ENCODE results near the gene SGSM1.

SGSM1 gene

DNA sequence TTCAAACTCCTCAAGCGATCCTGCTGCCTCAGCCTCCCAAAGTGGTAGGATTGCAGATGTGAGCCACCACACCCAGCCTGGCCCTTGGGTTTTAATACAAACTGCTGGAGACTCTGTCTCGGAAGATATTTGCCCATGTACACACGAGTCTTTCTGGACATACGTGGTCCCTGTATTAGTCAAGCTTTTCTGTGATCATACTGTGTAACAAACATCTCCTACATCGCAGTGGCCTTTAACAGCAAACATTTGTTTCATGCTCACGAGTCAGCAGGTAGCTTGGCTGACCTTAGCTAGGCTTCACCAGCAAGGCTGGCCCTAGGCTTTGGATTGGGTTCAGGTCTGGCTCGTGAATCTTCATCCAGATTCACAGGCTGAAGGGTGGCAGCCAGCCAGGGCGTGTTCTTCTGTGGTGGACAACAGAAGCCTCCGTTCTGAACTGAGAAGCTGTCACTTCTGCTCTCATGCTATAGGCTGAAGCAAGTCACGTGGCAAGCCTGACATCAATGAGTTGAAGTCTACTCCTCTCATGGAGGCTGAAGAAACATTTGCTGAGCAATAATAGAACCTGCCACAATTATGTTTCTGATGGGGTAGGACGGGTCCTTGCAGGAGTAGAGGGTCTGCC lies 155.3 kb downstream of the SGSM1 start:
- H3K4me3 Mint-ChIP-seq, result no peak overlapping the region
- no peak overlapping the region for H3K27ac Mint-ChIP-seq
- H3K4me1 Mint-ChIP-seq (ENCODE audit: low read depth in 2 of 2), result peaks cover 0 to 1% of the 10 kb centered on the region in 2 donors
- H3K27me3 Mint-ChIP-seq, result peaks cover 0 to under 1% of the 10 kb centered on the region in 2 donors
- H3K9me3 Mint-ChIP-seq, result no peaks in the 10 kb centered on the region
- DNase-seq (no peak), ATAC-seq (replicated peaks) (no peak)
- no peaks in the 10 kb centered on the region for H3K36me3 Mint-ChIP-seq (ENCODE audit: insufficient read depth)

DNA sequence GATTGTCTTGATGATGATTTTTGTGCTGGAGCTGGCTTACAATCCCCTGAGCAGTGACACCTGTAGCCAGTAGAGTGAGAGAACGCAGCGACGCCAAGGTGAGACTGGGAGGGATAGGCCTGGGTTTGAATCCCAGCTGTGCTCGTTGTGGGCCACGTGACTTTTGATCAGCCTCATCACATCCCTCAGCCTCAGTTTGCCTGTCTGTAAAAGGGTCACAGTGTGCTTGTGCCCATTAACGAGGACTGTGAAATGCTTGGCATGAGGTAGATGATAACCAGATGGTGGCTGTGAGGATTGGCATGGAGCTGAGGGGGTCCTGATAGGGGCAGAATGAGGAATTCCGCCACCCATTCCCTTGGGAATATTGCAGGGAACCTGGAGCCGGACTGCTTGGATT lies 156.1 kb downstream of the SGSM1 start:
- no peaks in the 10 kb centered on the region for H3K9me3 Mint-ChIP-seq
- H3K4me1 Mint-ChIP-seq (ENCODE audit: low read depth in 2 of 2), result peaks cover 0 to 1% of the 10 kb centered on the region in 2 donors
- no peak for DNase-seq
- ATAC-seq (replicated peaks), result no peak
- H3K27ac Mint-ChIP-seq, result no peak overlapping the region
- H3K4me3 Mint-ChIP-seq, result no peak overlapping the region
- H3K27me3 Mint-ChIP-seq, result no peaks in the 10 kb centered on the region
- H3K36me3 Mint-ChIP-seq (ENCODE audit: insufficient read depth), result no peaks in the 10 kb centered on the region

DNA sequence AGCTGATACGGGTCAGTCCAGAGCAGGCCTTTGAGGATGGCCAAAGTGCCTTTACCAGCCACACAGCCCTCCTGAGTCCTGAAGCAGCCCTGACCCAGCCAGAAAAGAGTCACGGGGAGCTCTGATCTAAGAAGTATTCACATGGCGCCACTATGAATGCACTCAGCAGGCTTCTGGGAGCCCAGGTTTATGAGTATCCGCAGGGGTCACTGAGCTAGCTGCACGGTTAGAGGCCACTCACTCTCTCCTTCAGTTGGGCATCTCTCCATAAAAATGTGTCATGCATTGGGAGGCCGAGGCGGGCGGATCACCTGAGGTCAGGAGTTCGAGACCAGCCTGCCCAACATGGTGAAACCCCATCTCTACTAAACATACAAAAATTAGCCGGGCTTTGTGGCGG lies 156.8 kb downstream of the SGSM1 start:
- Mint-ChIP-seq H3K27me3 (no peaks in the 10 kb centered on the region), H3K4me1 (ENCODE audit: low read depth in 2 of 2) (peaks cover 0 to 1% of the 10 kb centered on the region in 2 donors), H3K27ac (no peak overlapping the region), H3K9me3 (no peaks in the 10 kb centered on the region), H3K36me3 (ENCODE audit: insufficient read depth) (no peaks in the 10 kb centered on the region), H3K4me3 (no peak overlapping the region)
- ATAC-seq (replicated peaks), result no peak
- no peak for DNase-seq

DNA sequence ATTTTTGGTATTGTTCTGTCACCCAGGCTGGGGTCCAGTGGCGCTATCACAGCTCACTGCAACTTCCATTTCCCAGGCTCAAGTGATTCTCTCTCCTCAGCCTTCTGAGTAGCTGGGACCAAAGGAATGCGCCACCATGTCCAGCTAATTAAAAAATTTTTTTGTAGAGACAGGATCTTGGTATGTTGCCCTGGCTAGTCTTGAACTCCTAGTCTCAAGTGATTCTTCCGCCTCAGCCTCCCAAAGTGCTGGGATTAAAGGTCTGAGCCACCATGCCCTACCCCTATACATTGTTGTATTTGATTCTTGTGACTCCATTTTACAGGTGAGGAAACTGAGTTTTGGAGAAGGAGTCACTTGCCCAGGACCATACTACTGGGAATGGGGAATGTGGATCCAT lies 158.4 kb downstream of the SGSM1 start:
- Mint-ChIP-seq H3K27me3 (no peaks in the 10 kb centered on the region), H3K9me3 (no peaks in the 10 kb centered on the region), H3K27ac (peak overlapping the region in 1 of 2 donors; percentile 35), H3K4me1 (ENCODE audit: low read depth in 2 of 2) (peaks cover 0 to 1% of the 10 kb centered on the region in 2 donors), H3K36me3 (ENCODE audit: insufficient read depth) (no peaks in the 10 kb centered on the region), H3K4me3 (no peak overlapping the region)
- ATAC-seq (replicated peaks), result no peak
- DNase-seq, result no peak

DNA sequence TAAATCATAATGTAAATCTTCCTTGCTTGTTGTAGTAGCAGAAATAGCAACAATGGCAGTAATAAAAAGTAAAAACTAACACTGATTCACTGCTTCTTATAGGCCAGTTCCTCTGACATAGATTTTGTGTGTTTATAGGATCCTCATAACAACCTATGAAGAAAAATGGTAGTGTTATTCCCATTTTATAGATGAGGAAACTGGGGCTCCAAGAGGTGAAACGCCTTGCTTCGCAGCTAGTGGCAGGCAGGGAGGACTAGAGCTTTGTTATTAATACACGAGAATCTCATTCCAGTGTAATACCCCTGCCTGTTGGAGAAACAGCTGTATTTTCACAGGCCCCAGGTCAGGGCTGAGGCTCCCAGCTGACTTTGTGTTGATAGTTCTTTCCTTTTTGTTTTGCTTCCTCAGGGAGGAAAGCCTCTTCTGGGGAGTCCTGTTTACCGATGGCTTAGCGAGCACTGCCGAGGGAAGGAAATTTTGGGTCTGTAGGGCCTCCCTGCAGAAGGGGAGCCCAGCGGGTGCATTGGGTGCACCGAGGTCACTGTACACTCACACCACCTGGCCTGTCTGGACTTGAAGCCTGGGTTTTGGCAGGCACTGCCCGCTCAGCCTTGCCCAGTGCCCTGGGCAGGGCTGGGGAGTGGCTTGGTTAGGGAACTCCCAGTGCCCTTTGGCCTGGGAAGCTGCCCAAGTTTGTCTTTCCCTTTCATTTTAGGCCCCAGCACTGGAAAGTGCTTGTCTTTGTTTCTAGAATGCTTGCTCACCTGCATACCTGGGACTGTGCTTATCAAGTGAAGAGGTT lies 160.0 kb downstream of the SGSM1 start:
- no peaks in the 10 kb centered on the region for H3K36me3 Mint-ChIP-seq (ENCODE audit: insufficient read depth)
- H3K27me3 Mint-ChIP-seq, result no peaks in the 10 kb centered on the region
- H3K27ac Mint-ChIP-seq, result no peak overlapping the region
- no peak overlapping the region for H3K4me3 Mint-ChIP-seq
- no peak for DNase-seq
- H3K9me3 Mint-ChIP-seq, result no peaks in the 10 kb centered on the region
- ATAC-seq (replicated peaks), result no peak
- H3K4me1 Mint-ChIP-seq (ENCODE audit: low read depth in 2 of 2), result peaks cover 0 to 1% of the 10 kb centered on the region in 2 donors

DNA sequence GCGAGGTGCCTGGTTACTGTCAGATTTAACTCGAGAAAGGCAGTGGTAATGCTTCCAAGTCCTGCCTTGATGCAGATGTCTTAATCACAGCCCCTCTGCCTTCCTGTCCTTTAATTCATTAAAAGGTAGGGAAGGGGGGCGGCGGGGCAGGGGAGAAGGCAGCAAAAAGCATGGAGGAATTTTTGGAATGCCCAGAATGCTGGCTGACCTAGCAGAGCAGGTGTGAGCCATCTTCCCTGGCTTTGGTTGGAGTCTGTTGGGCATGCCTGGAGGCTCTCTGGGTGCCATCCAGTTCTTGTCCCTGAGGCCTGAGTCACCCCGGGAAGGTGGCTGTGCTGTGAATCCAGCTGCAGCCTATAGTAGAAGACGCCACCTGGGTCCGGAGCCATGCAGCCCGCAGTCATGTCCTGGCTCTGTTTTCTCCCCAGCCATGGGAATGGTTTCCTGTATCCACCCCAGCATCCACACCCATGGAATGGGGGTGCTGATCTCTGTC lies 162.1 kb downstream of the SGSM1 start:
- no peaks in the 10 kb centered on the region for H3K9me3 Mint-ChIP-seq
- no peak for ATAC-seq (replicated peaks)
- H3K27me3 Mint-ChIP-seq, result no peaks in the 10 kb centered on the region
- H3K4me3 Mint-ChIP-seq, result no peak overlapping the region
- H3K27ac Mint-ChIP-seq, result no peak overlapping the region
- H3K4me1 Mint-ChIP-seq (ENCODE audit: low read depth in 2 of 2), result peaks cover 0 to 1% of the 10 kb centered on the region in 2 donors
- no peak for DNase-seq
- H3K36me3 Mint-ChIP-seq (ENCODE audit: insufficient read depth), result no peaks in the 10 kb centered on the region

DNA sequence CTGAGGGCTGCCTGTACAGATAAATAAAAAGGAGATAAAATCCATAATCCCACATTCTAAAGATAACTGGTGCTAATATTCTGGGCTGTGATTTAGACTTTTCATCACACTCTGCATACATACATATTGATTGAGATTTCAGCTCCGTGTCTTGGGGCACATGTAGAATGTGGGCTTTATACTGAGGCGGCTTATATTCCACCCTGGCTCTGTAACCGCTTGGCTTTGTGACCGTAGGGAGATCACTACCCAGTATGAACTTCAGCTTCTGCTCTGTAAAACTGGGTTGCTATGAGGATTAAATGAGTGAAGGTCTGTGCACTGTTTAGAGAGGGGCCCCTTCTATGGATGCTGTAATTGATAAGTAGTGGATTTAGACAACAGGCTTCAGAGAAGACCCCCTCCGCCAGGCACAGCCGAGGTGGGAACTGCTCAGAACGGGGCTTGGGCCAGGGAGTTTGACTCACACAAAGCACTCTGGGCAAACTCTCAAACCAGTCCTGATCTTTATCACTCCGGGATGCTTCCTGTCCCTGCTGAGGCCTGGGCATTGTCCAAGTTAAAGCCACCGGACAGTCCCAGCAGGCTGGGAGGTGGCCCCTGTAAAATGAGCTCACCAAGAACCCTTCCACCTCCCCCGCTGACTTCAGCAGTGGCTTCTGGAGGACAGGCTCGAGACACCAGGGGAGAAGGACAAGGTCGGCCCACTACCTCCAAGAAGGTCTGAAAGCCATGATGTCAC lies 163.7 kb downstream of the SGSM1 start:
- H3K9me3 Mint-ChIP-seq, result no peaks in the 10 kb centered on the region
- H3K27ac Mint-ChIP-seq, result no peak overlapping the region
- no peak overlapping the region for H3K4me3 Mint-ChIP-seq
- no peak for DNase-seq
- no peaks in the 10 kb centered on the region for H3K4me1 Mint-ChIP-seq (ENCODE audit: low read depth in 2 of 2)
- no peaks in the 10 kb centered on the region for H3K27me3 Mint-ChIP-seq
- no peak for ATAC-seq (replicated peaks)
- no peaks in the 10 kb centered on the region for H3K36me3 Mint-ChIP-seq (ENCODE audit: insufficient read depth)

DNA sequence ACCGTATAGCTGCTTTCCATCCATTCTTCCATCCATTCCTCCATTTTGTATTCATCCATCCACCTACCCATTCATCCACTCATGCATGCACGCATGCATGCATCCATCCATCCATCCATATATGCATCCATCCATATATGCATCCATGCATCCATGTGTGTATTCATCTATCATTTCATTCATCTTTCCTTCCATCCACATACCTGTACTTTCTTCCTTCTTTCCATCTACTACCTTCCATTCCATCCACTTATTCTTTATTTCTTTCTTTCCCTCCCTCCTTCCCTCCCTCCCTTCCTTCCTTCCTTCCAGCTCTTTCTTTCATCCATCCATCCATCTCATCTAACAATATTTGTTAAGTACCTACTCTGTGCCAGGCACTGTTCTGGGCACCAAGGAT lies 166.4 kb downstream of the SGSM1 start:
- Mint-ChIP-seq H3K4me3 (no peak overlapping the region), H3K9me3 (no peaks in the 10 kb centered on the region), H3K27me3 (no peaks in the 10 kb centered on the region), H3K27ac (no peak overlapping the region), H3K4me1 (ENCODE audit: low read depth in 2 of 2) (no peaks in the 10 kb centered on the region), H3K36me3 (ENCODE audit: insufficient read depth) (no peaks in the 10 kb centered on the region)
- ATAC-seq (replicated peaks) (no peak), DNase-seq (no peak)

DNA sequence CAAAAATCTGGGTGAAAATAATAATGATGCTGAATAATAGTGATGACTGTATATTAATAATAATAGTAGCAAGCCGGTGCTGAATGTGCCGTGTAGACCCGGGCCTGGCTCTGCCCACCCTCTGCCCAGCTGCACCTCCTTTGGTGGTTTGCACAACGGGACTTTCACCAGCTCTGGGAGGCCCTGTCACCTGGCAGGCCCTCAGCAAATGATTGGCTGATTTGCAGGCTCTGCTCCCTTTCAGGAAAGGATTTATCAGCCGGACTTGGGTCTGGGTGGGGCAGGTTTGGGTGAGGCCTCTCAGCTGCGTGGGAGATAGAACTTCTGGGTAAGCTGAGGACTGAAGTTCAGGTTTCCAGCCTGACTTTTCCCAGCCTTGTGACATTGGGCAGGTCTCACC lies 167.9 kb downstream of the SGSM1 start:
- Mint-ChIP-seq H3K27me3 (no peaks in the 10 kb centered on the region), H3K4me3 (no peak overlapping the region), H3K36me3 (ENCODE audit: insufficient read depth) (no peaks in the 10 kb centered on the region), H3K27ac (no peak overlapping the region), H3K9me3 (no peaks in the 10 kb centered on the region), H3K4me1 (ENCODE audit: low read depth in 2 of 2) (no peaks in the 10 kb centered on the region)
- DNase-seq (no peak), ATAC-seq (replicated peaks) (no peak)

DNA sequence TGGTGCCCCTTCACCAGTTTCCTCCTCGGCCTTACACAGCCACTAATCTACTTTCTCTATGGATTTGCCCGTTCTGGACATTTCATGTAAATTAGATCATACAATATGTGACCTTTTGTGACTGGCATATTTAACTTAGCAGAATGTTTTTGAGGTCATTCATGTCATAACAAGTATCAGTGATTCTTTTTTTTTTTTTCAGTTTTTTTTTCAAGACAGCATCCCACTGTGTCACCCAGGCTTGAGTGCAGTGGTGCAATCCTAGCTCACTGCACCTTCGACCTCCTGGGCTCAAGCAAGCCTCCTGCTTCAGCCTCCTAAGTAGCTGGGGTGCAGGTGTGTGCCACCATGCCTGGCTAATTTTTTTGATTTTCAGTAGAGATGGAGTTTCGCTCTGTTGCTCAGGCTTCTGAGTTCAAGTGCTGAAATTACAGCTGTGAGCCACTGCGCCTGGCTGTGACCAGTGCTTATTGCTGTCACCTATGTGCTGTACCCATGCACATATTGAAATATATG lies 169.2 kb downstream of the SGSM1 start:
- no peak overlapping the region for H3K4me3 Mint-ChIP-seq
- DNase-seq (no peak), ATAC-seq (replicated peaks) (no peak)
- no peaks in the 10 kb centered on the region for H3K27me3 Mint-ChIP-seq
- no peaks in the 10 kb centered on the region for H3K4me1 Mint-ChIP-seq (ENCODE audit: low read depth in 2 of 2)
- H3K36me3 Mint-ChIP-seq (ENCODE audit: insufficient read depth), result no peaks in the 10 kb centered on the region
- no peak overlapping the region for H3K27ac Mint-ChIP-seq
- no peaks in the 10 kb centered on the region for H3K9me3 Mint-ChIP-seq

DNA sequence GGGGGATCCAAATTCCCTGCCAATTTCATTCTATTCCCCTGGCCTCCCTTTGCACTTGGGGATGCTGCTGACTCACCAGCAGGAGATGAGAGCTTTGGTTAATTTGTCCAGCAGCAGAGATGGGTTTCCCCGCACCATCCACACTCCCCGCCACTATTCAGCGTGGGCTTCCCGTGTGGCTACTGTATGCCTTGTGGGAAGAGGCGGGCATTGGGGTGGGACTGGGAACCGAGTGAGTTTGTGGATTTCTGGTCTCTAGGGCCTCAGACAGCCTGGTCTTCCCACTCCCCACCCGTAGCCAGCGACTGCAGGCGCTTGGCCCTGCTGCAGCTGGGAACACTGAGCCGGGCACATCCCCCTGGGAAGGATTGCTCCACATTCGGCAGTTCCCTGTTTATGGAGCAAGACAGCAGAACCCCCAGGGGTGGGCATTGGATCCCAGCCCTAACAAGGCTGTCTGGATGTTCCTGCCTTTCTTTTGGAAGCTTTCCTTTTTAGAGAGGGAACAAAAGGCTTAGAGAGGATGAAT lies 169.9 kb downstream of the SGSM1 start:
- DNase-seq (no peak), ATAC-seq (replicated peaks) (no peak)
- Mint-ChIP-seq H3K4me1 (ENCODE audit: low read depth in 2 of 2) (no peaks in the 10 kb centered on the region), H3K9me3 (no peaks in the 10 kb centered on the region), H3K27me3 (no peaks in the 10 kb centered on the region), H3K27ac (no peak overlapping the region), H3K36me3 (ENCODE audit: insufficient read depth) (no peaks in the 10 kb centered on the region), H3K4me3 (no peak overlapping the region)

DNA sequence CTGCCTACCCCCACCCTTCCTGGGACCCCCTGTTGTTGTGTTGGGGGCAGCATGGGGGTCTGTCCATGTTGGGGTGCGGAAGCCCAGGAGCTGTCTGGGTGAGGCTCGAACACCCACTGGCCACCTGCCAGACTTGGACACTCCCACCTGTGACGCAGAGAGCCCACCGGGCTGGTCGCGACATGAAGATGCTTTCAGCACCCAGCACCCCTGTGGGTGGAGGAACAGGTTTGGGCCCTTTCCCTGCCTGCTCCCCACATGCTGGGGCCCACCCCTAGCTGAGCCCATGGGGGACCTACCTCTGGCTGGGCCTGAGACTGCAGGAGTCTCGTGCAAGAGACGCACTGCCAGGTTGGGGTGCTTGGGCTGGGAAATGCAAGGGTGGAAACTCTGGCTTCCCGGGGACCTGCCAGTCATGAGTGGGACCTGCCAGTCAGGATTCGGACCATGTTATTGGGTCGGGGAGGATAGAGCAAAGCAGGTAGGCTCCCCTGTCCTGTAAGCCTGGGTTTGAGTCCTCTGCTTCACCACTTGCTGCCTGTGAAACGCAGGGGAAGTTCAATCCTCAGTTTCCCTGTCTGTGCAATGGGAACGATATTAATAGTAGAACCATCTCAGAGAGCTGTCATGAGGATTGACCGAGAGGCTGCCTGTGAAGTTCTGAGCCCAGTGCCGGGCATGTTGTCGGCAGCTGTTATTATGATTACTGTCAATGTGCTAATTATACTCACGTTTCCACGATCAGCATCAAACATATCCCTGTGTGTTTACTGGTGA lies 170.6 kb downstream of the SGSM1 start:
- H3K4me3 Mint-ChIP-seq, result no peak overlapping the region
- no peaks in the 10 kb centered on the region for H3K36me3 Mint-ChIP-seq (ENCODE audit: insufficient read depth)
- H3K9me3 Mint-ChIP-seq, result no peaks in the 10 kb centered on the region
- no peaks in the 10 kb centered on the region for H3K4me1 Mint-ChIP-seq (ENCODE audit: low read depth in 2 of 2)
- H3K27ac Mint-ChIP-seq, result no peak overlapping the region
- no peaks in the 10 kb centered on the region for H3K27me3 Mint-ChIP-seq
- DNase-seq (no peak), ATAC-seq (replicated peaks) (no peak)
